Ecto neural progenitor cell (in vitro differentiated cells): Measurements from ENCODE around the gene OR5C1.
"Not testable (repeated sequence)": the region's sequence is repeated elsewhere in the genome, so short reads cannot be mapped to it uniquely, and the experiment has no call there.

Experiments
- DNase-seq: peaks from one replicate; pipeline ENCODE4 v3.0.0-alpha.2; 2018; ENCODE audit warnings: low spot score

Gene OR5C1

GRCh38 chr9:122810306-122810946 lies 21.7 kb downstream of the OR5C1 start:
- peak; percentile 78 for DNase-seq

- DNase-seq = no peak
Observed at GRCh38 chr9:122812736-122813135, 24.0 kb downstream of the OR5C1 start.

- no peak for DNase-seq
Observed at GRCh38 chr9:122814545-122814944, 25.8 kb downstream of the OR5C1 start.

GRCh38 chr9:122815544-122815943 lies 26.8 kb downstream of the OR5C1 start:
- no peak for DNase-seq

- no peak for DNase-seq
Observed at GRCh38 chr9:122816163-122816867, 27.6 kb downstream of the OR5C1 start.

GRCh38 chr9:122819326-122819725 lies 30.6 kb downstream of the OR5C1 start:
- no peak for DNase-seq

- no peak for DNase-seq
Observed at GRCh38 chr9:122819791-122820489, 31.2 kb downstream of the OR5C1 start.

GRCh38 chr9:122820490-122820845 lies 31.7 kb downstream of the OR5C1 start:
- no peak for DNase-seq

GRCh38 chr9:122821278-122821943 lies 32.7 kb downstream of the OR5C1 start:
- no peak for DNase-seq

- no peak for DNase-seq
Observed at GRCh38 chr9:122822056-122822455, 33.3 kb downstream of the OR5C1 start.

- no peak for DNase-seq
Observed at GRCh38 chr9:122822938-122823337, 34.2 kb downstream of the OR5C1 start.

- no peak for DNase-seq
Observed at GRCh38 chr9:122827761-122828093, 39.0 kb downstream of the OR5C1 start.

- not testable (repeated sequence) for DNase-seq
Observed at GRCh38 chr9:122828965-122829284, 40.2 kb downstream of the OR5C1 start.

GRCh38 chr9:122832194-122832593 lies 43.5 kb downstream of the OR5C1 start:
- no peak for DNase-seq

- no peak for DNase-seq
Observed at GRCh38 chr9:122835313-122835731, 46.6 kb downstream of the OR5C1 start.

- no peak for DNase-seq
Observed at GRCh38 chr9:122837266-122837850, 48.6 kb downstream of the OR5C1 start.

GRCh38 chr9:122838441-122838840 lies 49.7 kb downstream of the OR5C1 start:
- DNase-seq = not testable (repeated sequence)
